ENCODE data around the gene BCL2L11.

Gene BCL2L11

DNA sequence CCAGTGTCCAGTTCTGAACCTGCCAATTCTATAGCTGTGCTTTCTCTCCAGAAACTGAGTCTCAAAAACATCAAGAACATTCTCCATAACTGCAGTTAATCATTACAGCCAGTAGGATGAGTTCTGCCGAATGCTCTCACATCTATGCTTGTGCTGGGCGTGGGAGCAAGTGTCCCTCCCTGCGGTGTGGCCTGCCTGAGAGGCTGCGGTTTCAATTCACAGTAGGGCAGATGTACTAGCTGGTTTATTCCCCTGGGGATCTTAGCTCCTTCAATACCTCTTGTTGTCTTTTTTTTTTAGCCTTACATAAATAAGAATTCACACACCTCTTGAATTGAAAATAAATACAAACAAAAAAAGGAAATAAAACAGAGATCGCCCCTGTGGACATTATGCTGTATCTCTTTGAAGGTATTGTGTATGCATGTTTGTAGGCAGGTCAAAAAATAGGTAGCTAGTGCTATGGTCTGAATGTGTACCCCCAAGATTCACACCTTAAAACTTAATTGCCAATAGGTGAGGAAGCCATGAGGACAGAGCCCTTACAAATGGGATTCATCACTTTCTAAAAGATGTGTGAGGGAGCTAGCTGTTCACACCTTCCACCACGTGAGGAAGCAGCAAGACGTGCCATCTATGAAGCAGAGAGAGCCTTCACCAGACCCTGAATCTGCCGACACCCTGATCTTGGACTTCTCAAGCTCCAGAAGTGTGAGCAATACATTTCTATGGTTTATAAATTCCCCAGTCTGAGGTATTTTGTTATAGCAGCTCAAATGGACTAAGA lies 74.3 kb downstream of the BCL2L11 start:
- peak; percentile 66 for DNase-seq (ENCODE audit: low spot score)
- TF ChIP-seq, protein P1, sequence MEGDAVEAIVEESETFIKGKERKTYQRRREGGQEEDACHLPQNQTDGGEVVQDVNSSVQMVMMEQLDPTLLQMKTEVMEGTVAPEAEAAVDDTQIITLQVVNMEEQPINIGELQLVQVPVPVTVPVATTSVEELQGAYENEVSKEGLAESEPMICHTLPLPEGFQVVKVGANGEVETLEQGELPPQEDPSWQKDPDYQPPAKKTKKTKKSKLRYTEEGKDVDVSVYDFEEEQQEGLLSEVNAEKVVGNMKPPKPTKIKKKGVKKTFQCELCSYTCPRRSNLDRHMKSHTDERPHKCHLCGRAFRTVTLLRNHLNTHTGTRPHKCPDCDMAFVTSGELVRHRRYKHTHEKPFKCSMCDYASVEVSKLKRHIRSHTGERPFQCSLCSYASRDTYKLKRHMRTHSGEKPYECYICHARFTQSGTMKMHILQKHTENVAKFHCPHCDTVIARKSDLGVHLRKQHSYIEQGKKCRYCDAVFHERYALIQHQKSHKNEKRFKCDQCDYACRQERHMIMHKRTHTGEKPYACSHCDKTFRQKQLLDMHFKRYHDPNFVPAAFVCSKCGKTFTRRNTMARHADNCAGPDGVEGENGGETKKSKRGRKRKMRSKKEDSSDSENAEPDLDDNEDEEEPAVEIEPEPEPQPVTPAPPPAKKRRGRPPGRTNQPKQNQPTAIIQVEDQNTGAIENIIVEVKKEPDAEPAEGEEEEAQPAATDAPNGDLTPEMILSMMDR (IDR thresholded peaks at IDR 0.05; ENCODE audit: extremely low read depth, missing control alignments): no peak

GRCh38 chr2:111196435-111196834 lies 75.7 kb downstream of the BCL2L11 start:
- DNase-seq (ENCODE audit: low spot score): no peak
- TF ChIP-seq, protein P1 (IDR thresholded peaks at IDR 0.05; ENCODE audit: extremely low read depth, missing control alignments): no peak

GRCh38 chr2:111198701-111199100 lies 78.0 kb downstream of the BCL2L11 start:
- no peak for DNase-seq (ENCODE audit: low spot score)
- TF ChIP-seq, protein P1 (IDR thresholded peaks at IDR 0.05; ENCODE audit: extremely low read depth, missing control alignments): no peak

DNA sequence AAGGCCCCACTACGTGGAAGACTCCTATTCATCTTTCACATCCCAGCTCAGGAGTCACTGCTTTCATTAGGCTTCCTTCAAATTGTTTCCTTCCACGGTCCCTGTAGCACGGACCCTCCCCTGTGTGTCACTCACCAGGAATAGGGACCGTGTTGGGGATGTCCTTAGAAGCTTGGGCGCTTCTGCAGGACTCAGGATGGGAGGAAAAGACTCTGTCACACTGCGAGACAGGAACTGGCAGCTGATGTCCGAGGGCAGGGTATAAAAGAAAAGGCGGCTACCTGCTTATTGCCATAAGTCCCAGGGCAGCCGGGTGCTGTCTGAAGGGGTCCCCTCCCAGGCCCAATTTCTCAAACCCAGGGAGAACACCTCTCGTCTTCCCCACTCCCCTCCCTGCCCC lies 79.1 kb downstream of the BCL2L11 start:
- TF ChIP-seq, protein P1 (IDR thresholded peaks at IDR 0.05; ENCODE audit: extremely low read depth, missing control alignments): no peak
- DNase-seq (ENCODE audit: low spot score): no peak

- no peak for DNase-seq (ENCODE audit: low spot score)
- TF ChIP-seq, protein P1 (IDR thresholded peaks at IDR 0.05; ENCODE audit: extremely low read depth, missing control alignments): no peak
Observed at GRCh38 chr2:111200333-111200881, 79.7 kb downstream of the BCL2L11 start.

DNA sequence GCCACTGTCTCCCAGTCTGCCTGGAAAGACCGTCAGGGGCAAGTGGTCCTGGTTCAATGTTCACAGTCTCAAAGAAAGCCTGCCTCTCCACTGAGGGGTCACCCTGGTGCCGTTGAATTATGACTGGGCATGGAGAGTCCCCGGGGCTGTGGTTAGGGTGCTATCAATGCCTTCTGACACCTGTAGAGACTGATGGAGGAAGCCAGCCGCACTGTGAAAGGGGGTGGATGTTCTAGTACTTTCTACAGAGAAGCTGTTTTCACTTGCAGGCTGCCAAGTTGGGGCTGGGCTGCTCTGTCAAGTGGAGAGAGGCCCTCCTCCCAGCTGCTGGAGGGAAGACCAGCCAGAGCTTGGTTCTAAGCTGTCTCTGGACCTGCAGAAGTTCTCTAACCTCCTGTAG lies 80.5 kb downstream of the BCL2L11 start:
- TF ChIP-seq, protein P1 (IDR thresholded peaks at IDR 0.05; ENCODE audit: extremely low read depth, missing control alignments): no peak
- DNase-seq (ENCODE audit: low spot score): no peak

DNA sequence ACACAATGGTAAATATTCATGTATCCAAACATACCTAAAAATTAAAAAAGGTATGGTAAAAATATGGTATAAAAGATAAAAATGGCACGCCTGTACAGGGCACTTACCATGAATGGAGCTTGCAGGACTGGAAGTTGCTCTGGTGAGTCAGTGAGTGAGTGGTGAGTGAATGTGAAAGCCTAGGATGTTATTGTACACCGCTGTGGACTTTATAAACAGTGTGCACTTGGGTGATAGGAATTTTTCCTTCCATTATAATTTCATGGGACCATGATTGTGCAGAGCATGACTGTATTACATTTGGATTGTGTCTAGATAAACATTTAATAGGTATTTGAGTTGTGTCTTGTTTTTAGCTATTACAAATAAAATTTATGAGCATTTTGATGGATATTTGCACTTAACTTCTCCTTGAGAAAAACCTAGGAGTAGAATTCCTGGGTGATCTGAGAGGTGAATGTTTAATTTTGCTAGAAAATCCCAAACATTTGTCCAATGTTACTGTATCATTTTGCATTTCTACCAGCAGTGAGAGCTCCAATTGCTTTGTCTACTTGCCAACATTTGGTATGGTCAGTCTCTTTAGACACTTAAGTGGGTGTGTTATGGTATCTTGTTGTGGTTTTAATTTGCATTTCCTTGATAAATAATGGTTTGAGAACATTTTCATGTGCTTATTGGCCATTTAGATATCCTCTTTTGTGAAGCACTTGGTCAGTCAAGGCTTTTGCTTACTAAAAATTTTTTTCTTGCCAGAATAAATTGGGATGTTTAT lies 81.7 kb downstream of the BCL2L11 start:
- TF ChIP-seq, protein P1 (IDR thresholded peaks at IDR 0.05; ENCODE audit: extremely low read depth, missing control alignments): no peak
- no peak for DNase-seq (ENCODE audit: low spot score)
